HG02759 (cell line): Measurements from ENCODE around the gene SLC25A23.

Experiments
- ATAC-seq: cut with Tn5 transposase; IDR thresholded peaks from one replicate; pipeline ENCODE4 v1.9.1; 2021; ENCODE audit warnings: mild to moderate bottlenecking, moderate library complexity; ENCODE audit not compliant: unreplicated experiment

SLC25A23 gene

DNA sequence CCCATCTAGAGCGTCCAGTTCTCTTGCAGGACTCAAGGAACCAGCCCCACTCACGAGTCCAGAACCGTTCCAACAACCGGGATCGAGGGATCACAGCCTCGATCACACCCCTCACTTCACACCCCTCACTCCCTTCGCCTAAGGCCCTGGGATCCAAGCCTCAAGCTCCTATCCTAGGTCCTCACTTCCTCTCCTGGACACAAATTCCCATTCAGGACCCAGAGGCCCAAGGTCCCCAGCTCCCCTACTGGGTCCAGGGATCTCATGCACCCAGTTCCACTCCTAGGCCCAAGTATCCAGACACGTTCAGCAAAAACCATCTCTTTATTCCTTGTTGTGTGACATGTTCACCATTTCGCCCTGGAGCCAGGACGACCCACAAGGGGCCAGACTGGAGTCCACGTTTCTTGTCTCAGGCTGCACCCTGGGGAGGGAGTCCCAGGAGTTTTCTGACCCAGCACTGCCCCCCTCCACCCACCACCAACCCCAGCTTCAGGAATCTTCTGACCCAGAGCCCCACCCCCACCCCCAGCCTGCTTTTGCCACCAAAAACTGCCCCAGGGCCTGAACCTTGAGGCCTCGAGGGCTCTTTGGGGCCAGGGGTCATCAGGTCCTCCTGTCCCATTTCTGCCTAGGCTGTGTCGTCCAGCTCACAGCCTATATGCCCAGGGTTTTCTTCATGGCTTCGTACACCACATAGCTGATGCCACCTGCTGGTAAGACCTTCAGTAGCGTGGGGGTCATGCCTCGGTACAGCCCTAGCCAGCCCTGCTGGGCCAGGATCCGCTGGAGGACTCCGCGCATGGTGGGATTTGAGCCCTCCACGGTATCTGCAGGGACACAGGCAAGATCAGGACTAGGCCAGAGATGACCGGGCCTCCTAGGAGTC is 33.6 kb downstream of the SLC25A23 start:
- ATAC-seq: no peak

DNA sequence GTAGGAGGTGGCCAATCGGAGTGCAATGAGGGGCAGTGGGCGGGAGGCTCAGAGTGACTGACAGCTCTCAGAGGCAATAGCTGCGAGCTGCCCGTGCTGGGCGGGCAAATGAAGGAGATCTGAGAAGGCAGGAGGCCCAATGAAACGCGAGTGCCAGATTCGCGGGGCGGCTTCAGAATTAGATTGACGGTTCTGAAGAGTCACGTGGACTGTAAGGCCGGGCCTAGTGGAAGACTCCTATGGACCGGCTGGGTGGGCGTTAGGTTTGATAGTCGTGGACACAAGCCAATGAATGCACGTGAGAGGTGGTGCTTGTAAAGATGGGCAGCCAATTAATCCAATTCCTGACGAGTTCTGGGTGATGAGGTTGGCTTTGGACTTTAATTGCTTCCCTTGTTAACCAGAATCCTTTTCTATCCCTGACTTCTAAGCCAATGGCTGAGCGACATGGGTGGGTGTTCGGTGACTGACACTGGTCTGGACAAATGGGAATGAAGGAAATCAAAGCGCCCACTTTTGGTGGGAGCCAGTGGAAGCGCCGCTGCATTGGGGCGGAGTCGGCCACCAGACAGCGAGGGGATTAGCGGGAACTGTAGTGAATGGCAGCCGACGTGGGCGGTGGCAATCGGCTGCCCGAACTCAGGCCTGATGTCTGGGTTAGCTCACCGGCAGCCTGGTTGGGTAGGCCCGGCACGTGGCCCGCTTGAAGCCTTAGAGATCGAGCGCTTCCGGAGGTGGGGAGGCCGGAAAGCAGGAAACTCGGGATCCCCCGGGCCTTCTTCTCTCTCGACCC is 34.5 kb downstream of the SLC25A23 start:
- peak; percentile 85 for ATAC-seq

DNA sequence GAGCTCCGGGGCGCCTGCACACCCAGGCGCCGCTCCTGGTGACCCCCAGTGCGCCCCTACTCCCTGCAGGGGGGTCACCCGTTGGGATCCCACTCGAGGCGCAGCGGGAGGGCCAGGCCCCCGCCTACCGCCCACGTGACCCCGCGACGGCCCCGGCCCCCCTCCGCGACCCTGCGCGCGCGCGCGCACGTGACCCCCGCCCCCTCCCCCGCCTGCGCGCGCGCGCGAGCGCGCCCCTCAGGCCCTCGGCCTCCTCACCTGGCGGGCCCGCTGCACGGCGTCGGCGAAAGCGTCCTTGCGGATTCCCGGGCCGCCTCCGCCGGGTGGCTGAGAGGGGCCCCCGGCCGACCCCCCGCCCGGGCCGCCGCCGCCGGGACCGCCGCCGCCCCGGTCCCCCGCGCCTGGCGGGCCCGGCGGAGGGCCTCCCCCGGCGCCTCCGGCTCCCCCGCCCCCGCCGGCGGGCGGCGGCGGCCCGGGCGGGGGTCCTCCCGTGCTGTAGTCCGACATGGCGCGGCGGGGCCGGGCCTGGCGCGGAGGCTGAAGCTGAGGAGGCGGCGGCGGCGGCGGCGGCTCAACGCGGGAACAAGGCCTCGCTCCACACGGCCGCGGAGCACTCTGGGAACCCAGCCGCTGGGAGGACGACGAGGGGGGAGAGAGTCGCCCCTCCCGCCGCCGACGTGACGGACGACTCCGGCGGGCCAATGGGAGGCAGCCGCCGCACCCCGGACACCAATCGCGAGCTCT is 35.2 kb downstream of the SLC25A23 start, which contains the start of gene KHSRP:
Gene KHSRP (minus strand): TSS at position 617 of the 744 bp plus-strand sequence. CDS start 110 bp downstream, at position 507.
- peak; percentile 1 for ATAC-seq

DNA sequence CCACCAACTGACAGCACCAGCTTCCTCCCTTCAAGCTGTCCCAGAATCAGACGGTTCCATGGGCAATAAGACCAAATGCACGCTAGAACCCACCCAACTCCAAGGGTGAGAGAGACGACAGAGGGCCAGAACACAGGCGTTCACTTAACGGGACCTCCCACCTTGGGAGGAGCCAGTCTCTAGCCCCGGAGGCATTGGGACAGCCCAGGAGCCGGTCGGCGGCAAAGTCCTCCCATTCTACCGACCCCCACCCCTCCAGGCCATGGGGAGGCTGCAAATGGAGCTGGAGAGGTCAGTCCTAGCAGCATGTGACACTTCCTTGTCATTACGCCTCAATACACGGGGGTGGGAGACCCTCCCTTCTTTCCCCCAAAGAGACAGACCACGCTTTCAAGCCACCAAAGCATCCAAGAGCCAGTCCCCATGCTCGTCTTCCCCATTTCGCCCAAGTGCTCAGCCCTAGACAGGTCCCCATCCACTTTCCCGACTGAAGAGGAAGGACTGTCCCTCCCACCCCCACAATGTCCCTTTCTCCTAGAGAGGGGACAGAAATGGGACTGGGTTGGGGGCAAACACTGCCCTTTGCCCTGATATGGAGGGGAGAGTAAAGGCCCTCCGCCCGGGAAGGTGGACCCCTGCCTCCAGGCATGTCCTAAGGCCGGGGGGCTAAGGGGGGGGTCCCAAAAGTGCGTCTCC is 35.9 kb downstream of the SLC25A23 start:
- ATAC-seq: no peak

DNA sequence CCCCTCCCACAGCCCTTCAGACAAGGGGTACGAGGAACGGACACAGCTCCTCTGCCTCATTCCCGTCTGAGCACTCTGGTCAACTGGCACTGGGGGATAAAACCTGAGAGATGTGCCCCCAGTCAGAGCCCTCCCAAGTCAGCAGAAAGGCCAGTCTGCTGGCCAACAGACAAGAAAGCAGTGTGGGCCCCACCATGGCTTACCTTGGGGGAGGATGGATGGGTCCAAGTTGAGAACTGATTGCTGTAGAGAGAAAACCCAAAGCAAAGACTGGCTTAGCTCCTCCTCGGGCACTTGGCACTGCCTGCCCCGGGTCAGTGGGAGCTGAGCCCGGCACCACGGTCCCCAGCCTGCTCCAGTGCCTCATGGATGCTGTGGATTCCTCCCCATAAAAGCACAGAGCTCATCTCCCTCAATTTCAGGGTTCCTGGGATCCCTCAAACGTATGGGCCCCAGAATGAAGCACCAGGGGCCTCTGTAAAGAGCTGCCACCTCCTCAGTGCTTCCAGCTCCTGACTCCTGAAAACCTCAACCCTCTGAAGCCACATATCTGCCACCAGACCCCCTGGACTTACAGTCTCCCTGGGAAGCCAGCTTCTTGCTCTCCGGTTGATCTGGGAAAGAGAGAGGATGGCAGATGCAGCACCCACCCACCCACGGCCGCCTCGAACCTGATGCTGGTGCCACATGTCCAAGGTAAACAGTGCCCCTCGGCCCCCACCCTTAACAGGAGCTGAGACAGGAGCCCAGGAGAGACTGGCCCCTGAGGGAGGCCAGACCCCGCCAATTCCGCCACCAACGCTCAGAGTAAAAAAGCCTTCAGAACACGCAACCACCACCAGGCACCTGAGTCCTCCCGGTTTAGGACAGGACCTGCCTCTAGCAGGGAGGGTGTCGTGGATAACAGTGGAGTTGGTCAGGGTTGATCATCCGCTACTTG is 38.2 kb downstream of the SLC25A23 start:
- no peak for ATAC-seq

DNA sequence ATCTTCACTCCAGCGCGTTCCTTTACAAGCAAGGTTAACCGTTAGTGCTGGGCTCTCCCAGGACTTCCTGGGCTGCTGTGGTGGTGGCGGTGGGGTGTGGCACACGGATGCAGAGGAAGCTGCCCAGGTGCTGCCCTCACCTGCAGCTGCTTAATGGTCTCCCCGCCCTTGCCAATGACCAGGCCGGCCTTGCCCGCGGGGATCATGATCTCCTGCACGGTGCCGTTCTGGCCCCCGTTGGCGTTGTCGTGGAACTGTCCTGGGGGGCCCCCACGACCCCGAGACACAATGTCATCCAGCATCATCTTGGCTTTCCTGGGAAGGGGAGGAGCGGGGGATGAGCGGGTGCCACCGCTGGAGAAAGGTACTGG is 41.0 kb downstream of the SLC25A23 start:
- ATAC-seq: no peak

DNA sequence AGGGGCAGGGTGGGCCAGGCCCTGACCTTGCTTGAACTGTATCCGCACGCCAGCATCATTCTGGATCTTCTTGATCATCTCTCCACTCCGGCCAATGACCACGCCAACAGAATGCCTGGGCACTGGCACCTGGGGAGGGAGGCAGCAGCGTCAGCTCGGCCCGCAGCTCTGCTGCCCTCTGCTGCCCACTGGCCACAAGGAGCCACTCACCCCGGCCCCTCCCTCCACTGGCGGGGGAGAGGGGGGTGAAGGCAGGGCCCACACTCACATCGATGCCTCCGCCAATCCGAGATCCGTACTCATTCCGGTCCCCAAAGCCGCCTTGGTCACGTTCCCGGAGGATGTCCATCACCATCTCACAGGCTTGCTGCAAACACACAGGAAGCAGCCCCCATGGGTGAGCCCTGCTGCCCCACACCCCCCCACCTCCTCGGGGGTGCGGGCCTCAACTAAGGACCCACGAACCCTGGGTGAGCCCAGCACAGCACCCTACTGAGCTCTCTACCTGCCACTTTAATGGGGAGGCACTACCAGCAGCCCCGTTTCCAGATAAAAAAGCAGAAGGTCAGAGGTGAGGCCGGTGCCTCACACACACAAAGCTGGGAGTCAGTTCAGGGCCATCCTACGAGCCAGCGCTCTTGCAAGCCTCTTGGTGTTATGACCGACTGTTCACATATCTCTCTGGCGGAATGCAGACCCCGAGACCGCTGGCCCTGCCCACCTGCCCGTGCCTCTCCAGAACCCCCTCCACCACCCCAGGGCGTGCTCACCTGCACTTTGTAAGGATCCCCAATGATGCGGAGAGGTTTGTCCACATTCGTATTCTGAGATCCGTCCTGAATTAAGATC is 41.7 kb downstream of the SLC25A23 start:
- ATAC-seq: no peak

DNA sequence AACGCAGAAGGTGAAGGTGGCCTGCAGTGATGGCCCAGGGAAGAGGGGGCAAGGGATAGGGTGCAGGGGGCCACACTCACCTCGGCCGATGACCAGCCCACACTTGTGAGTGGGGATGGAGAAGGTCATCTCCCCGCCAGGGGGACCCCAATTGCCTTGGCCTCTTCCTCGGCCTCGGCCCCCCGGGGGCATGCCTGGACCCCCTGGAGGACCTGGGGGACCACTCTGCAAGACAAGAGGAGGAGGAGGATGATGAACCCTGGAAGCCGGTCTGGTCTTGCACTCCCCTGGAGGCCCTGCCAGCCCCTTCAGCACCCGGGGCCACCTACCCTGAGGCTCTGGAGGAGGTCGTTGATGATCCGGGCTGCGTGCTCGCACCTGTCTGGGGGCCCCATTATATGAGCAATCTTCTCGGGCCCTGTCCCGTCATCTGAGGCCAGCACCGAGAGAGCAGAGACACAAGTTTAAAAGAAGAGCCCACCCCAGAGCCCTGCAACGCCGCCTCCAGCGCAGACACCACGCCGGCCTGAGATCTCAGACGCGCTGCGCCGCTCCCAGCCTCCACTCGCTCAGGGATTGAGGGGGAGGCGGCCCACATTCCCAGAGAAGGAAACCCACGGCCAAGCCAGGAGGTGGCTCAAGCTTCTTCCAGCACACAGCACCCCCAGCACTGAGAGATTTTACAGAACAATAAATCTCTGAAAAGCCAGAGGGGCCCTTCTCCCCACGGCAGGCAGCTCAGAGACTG is 42.8 kb downstream of the SLC25A23 start:
- no peak for ATAC-seq

DNA sequence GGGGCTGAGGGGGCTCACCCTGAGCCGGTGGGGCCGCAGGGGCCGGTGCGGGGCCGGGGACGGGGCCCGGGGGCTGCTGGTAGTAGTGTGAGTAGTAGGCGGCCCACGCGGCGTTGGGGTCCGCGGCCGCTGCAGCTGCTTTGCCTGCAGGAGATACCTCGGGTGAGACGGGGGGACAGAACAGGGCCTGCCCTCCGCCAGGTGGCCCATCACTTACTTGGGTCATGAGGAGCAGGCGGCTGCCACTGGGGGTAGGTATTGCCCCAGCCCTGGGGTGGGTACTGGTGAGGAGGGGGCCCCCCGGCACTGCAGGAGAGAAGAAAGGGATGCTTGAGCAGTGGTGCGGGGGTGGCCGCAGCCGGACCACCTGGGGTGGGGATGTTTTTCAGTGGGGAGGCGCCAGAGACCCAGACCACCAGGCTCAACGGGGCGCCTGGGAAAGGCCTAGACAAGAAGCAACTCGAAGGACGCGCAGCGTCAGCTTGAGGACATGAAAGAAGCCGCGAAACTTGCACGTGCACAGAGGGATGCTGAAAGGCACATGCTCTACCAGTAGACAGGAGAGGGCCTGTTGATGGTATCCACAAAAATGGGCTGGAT is 43.9 kb downstream of the SLC25A23 start:
- no peak for ATAC-seq

DNA sequence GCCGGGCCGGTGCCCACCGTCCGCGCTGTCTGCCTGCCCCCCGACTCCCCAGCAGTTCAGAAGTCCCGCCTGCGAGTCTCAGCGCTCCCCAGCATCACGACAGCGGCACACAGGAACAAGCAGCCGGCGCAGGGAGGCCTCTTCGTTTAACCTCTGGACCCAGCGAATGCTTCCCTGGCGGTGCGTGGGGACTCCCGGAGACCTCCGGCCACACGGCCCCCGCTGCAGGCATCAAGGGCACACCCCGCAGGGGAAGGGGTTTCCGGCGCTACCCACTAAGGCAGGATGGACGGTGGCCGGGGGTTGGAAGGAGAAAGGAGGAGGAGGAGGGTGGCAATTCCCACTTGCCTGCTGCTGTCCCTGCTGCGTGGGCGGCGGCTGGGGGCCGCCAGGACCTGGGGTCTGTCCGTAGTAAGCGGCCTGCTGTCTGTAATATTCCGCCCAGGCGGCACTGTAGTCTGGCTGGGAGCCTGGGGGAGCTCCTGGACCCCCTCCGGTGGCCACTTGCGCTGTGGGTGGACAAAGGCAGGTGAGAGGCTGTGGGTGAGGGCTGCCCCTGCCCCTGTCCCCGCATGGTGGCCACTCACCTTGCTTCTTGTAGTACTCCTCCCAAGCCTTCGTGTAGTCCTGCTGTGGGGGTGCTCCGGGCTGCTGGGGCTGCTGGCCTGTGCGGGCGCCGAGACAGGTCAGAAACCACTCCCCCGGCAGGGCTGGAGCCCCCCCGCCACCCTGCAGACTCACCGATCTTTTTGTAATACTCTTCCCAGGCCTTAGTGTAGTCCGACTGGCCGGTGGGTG is 44.6 kb downstream of the SLC25A23 start:
- ATAC-seq: no peak

DNA sequence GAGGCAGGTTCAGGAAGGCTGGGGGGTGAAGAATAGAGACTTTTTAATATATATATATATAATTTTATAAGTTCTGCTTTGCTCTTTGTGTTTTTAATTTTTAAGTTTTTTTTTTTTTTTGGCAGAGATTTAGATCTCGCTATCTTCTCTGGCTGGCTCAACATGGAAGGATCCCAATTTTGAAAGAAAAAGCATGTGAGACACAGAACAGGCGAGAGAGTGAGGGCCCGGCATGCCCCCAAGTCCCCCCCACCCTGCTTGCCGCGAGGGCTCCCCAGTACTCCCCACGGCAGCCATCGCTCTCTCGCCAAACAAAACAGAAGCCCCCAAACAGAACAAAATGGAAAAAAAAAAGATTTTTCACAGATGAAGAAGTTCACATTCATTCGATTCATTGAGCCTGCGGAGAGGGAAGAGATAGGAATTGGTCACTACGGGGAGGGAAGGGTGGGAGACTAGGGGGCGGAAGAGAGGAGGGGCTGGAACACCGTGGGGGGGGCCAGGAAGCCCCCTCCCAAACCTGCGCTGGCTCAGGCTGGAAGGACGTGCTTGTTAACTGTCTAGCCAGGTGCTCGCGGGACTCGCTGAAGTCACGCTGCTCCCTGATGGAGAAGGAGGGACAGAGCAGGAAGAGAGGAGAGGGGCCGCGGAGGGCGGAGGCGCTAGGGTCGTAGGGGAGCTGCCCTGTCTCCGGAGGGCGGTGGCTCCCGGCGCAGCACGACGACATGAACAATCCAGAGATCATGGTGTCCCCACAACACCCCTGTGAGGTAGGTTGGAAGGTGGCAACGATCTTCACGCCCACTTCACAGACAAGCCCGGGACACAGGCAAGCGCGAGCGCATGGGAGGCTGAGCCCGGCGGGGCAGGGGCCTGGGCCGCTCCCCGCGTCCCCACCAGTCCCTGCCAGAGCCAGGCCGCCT is 45.6 kb downstream of the SLC25A23 start:
- ATAC-seq: no peak

DNA sequence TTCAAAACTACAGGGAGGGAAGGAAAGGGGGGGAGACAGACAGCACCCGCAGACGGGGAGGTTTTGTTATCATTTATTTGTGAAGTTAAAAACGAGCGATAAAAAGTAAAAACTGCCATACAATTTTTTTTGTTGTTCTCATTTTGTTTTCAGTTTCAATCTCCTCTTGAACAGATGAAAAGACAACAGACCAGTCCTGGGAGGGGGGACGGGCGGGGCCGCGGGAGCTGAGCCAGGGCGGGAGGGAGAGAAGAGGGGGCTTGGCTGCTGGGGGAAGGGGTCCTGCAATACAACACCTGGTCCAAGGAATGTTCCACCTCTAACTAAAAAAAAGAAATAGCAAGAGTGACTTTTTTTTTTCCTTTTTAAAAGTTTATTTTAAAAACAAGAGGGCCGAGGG is 46.3 kb downstream of the SLC25A23 start:
- no peak for ATAC-seq

DNA sequence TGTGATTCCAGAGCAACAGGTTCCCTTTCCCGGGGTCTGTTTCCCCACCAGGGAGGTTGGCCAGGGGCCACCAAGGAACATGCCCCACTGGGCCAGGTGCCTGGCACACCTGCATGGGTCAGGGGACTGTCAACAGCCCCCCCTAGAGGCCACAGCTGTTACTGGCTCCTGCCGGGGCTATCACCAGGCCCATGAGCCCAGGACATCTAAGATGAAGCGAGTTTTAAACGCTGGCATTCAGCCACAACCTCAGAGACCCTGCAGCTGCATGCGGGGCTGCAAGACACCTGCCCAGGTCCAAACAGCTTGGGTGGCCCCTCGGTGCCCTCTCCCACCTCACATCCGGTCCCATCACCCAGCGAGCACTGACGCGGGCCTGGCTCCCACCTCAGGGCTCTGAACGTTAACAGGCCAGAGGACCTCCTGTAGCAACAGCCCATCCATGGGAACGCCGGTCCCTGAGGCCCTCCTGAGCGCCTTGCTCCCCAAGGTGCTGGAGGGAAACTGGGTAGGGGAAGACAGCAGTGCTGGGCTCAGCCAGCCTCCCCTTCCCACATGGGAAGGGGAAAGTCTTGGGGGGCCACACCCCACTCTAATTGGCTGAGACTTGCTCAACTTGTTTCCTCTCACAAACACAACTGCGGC is 47.0 kb downstream of the SLC25A23 start:
- ATAC-seq: no peak

DNA sequence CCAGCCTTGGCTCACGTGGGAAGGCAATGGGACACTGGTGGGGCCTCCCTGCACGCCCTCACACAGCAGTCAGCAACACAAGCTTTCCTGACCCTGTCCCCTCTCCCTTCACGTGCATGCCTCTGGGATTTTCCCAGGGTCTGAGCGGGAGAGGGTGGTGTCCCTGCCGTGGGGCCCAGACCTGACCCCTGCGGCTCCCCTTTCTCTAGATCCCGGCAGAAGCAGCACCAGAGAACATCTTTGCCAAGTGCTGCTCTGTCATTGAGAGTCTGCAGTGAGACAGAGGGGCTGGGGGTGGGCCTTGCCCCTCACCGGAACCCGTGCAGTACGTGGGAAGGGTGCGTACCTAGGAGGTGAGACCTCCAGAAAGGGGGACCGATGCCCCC is 47.5 kb downstream of the SLC25A23 start:
- ATAC-seq: no peak

DNA sequence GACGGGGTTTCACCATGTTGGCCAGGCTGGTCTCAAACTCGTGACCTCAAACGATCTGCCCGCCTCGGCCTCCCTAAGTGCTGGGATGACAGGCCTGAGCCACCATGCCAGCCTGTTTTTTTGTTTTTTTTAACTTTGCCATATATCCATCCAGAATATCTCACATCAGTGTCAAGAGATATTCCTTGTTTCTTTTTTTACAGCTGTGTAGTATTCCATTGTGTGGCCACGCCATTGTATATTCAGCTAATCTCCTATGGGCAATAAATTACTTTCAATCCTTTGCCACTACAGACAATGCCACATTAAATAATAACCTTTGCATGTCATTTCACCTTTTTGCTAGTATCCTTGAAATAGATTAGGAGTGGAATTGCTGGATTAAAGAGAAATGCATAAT is 50.2 kb downstream of the SLC25A23 start:
- no peak for ATAC-seq
